IMR-90 (cell line): Measurements from ENCODE around the gene SCTR. TPM values are rescaled to one million over a fixed set of nuclear protein-coding genes. Genes with fewer than 3 reads are reported as not detected.

ENCODE experiments used
- ATAC-seq: fragments of 200-7000 bp; cut with Tn5 transposase; 2 replicates; pipeline ENCODE4 v1.9.1; 2020; ENCODE audit warnings: low read depth, mild to moderate bottlenecking, moderate library complexity
- BruUV-seq: library from RNA; stranded (reverse); fragments of 400-500 nt; replicated peaks from 2 replicates; lab custom pipeline; 2021; lab: Mats Ljungman, UMichigan
- CTCF ChIA-PET: fragments of 300-600 bp; formaldehyde crosslinking; extraction: SDS; loops from one replicate; lab custom pipeline; 2021; ENCODE audit warnings: antibody characterized with exemption; lab: Yijun Ruan, JAX
- POLR2A ChIA-PET: fragments of 300-600 bp; sonication (Branson Sonifier 250); formaldehyde crosslinking; loops from one replicate; lab custom pipeline; 2022; ENCODE audit warnings: antibody characterized with exemption; ENCODE audit not compliant: unreplicated experiment; lab: Charles Lee
- DNase-seq: peaks from one replicate; pipeline ENCODE4 v3.0.0; 2013
- H2AFZ ChIP-seq: replicated peaks from 2 replicates; pipeline ENCODE3; 2013; ENCODE audit warnings: low read length, mild to moderate bottlenecking; ENCODE audit not compliant: poor library complexity
- H2AK5ac ChIP-seq: 2 replicates; pipeline ENCODE4 v1.6.1; 2013; ENCODE audit warnings: low read depth, low read length, inconsistent platforms
- H2AK9ac ChIP-seq: replicated peaks from 2 replicates; pipeline ENCODE3; 2013; ENCODE audit warnings: mild to moderate bottlenecking, low read depth, low read length, moderate library complexity; ENCODE audit not compliant: poor library complexity
- H2BK120ac ChIP-seq: 2 replicates; pipeline ENCODE4 v1.6.1; 2013; ENCODE audit warnings: low read depth, low read length, inconsistent platforms
- H2BK15ac ChIP-seq: 3 replicates; pipeline ENCODE4 v1.6.1; 2013; ENCODE audit warnings: low read depth, low read length, inconsistent platforms
- H2BK20ac ChIP-seq: 2 replicates; pipeline ENCODE4 v1.6.1; 2013; ENCODE audit warnings: low read depth, mild to moderate bottlenecking, inconsistent platforms, low read length, moderate library complexity
- H2BK5ac ChIP-seq: 2 replicates; pipeline ENCODE4 v1.6.1; 2013; ENCODE audit warnings: mild to moderate bottlenecking, low read depth, low read length, inconsistent platforms; ENCODE audit not compliant: poor library complexity, severe bottlenecking
- H3K14ac ChIP-seq: replicated peaks from 2 replicates; pipeline ENCODE4 v1.6.1; 2013; ENCODE audit warnings: low read depth, low read length, inconsistent platforms
- H3K18ac ChIP-seq: 2 replicates; pipeline ENCODE4 v1.6.1; 2013; ENCODE audit warnings: low read depth, low read length, control low read depth
- H3K23ac ChIP-seq: 2 replicates; pipeline ENCODE4 v1.6.1; 2013; ENCODE audit warnings: low read depth, low read length, inconsistent platforms
- H3K27ac ChIP-seq: 2 replicates; pipeline ENCODE4 v1.5.1; 2013; ENCODE audit warnings: mild to moderate bottlenecking, control low read depth, low read length; ENCODE audit not compliant: insufficient read depth
- H3K27me3 ChIP-seq: 2 replicates; pipeline ENCODE4 v1.6.1; 2013; ENCODE audit warnings: low read length; ENCODE audit not compliant: control insufficient read depth, insufficient read depth
- H3K36me3 ChIP-seq: 2 replicates; pipeline ENCODE4 v1.6.1; 2013; ENCODE audit warnings: low read length, mixed read lengths; ENCODE audit not compliant: control insufficient read depth, insufficient read depth
- H3K4ac ChIP-seq: 2 replicates; pipeline ENCODE4 v1.6.1; 2013; ENCODE audit warnings: low read depth, low read length, inconsistent platforms
- H3K4me1 ChIP-seq: 2 replicates; pipeline ENCODE4 v1.6.1; 2013; ENCODE audit warnings: low read length, mixed read lengths; ENCODE audit not compliant: control insufficient read depth, insufficient read depth
- H3K4me2 ChIP-seq: 2 replicates; pipeline ENCODE4 v1.6.1; 2013; ENCODE audit warnings: low read depth, mild to moderate bottlenecking, control low read depth, low read length, moderate library complexity
- H3K4me3 ChIP-seq: 2 replicates; pipeline ENCODE4 v1.5.1; 2013; ENCODE audit warnings: low read depth, mild to moderate bottlenecking, control low read depth, low read length, moderate library complexity; ENCODE audit not compliant: insufficient read depth
- H3K56ac ChIP-seq: 2 replicates; pipeline ENCODE4 v1.6.1; 2013; ENCODE audit warnings: low read length, inconsistent platforms; ENCODE audit not compliant: insufficient read depth; ENCODE audit errors: extremely low read depth
- H3K79me1 ChIP-seq, 2 experiments: 2 replicates each; pipeline ENCODE4 v1.6.1; 2013; ENCODE audit warnings: low read length in 2 of 2, inconsistent platforms in 1 of 2, low read depth in 1 of 2
- H3K9ac ChIP-seq: 2 replicates; pipeline ENCODE4 v1.6.1; 2013; ENCODE audit warnings: low read depth, low read length, control low read depth
- H3K9me1 ChIP-seq: 2 replicates; pipeline ENCODE4 v1.6.1; 2013; ENCODE audit warnings: low read length, inconsistent platforms; ENCODE audit not compliant: insufficient read depth
- H3K9me3 ChIP-seq: 2 replicates; pipeline ENCODE4 v1.6.1; 2013; ENCODE audit warnings: low read length; ENCODE audit not compliant: control insufficient read depth, insufficient read depth
- H4K20me1 ChIP-seq: 2 replicates; pipeline ENCODE4 v1.6.1; 2013; ENCODE audit warnings: low read length, inconsistent platforms; ENCODE audit not compliant: insufficient read depth
- H4K5ac ChIP-seq: 2 replicates; pipeline ENCODE4 v1.6.1; 2013; ENCODE audit warnings: mild to moderate bottlenecking, low read depth, low read length, control low read depth
- H4K8ac ChIP-seq, 2 experiments: 2 replicates each; pipeline ENCODE4 v1.6.1; 2013; ENCODE audit warnings: low read depth in 2 of 2, low read length in 2 of 2, control low read depth in 1 of 2, inconsistent platforms in 1 of 2
- H4K91ac ChIP-seq: 2 replicates; pipeline ENCODE4 v1.6.1; 2013; ENCODE audit warnings: low read depth, low read length, inconsistent platforms; ENCODE audit not compliant: insufficient read depth
- BHLHE40 ChIP-seq: fragments of 150-350 bp; IDR thresholded peaks from 2 replicates; pipeline ENCODE4 v1.6.1; 2016; ENCODE audit warnings: mild to moderate bottlenecking, low read depth, low read length
- CEBPB ChIP-seq: IDR thresholded peaks from 2 replicates; pipeline ENCODE4 v1.6.1; 2012; ENCODE audit warnings: low read depth, low read length, improper control_type of control experiment
- CHD1 ChIP-seq: IDR thresholded peaks from 2 replicates; pipeline ENCODE4 v1.6.1; 2012; ENCODE audit warnings: low read depth, low read length, improper control_type of control experiment
- CTCF ChIP-seq: conservative IDR thresholded peaks from 2 replicates; pipeline ENCODE4 v1.5.1; 2012; ENCODE audit warnings: mild to moderate bottlenecking, low read depth, low read length, improper control_type of control experiment
- ELK1 ChIP-seq: fragments of 150-350 bp; IDR thresholded peaks from 2 replicates; pipeline ENCODE4 v1.6.1; 2016; ENCODE audit warnings: low read depth, mild to moderate bottlenecking, low read length, moderate library complexity, borderline replicate concordance
- FOS ChIP-seq: fragments of 150-350 bp; IDR thresholded peaks from 2 replicates; pipeline ENCODE4 v1.6.1; 2016; ENCODE audit warnings: low read depth, low read length
- MAFK ChIP-seq: IDR thresholded peaks from 2 replicates; pipeline ENCODE4 v1.6.1; 2012; ENCODE audit warnings: low read depth, low read length, improper control_type of control experiment
- MAZ ChIP-seq: IDR thresholded peaks from 2 replicates; pipeline ENCODE4 v1.6.1; 2012; ENCODE audit warnings: low read depth, mild to moderate bottlenecking, low read length, improper control_type of control experiment, moderate library complexity, borderline replicate concordance
- MXI1 ChIP-seq: IDR thresholded peaks from 2 replicates; pipeline ENCODE4 v1.6.1; 2012; ENCODE audit warnings: low read depth, mild to moderate bottlenecking, low read length, moderate library complexity, borderline replicate concordance
- NFE2L2 ChIP-seq: fragments of 150-350 bp; IDR thresholded peaks from 2 replicates; pipeline ENCODE4 v1.6.1; 2016; ENCODE audit warnings: low read depth, mild to moderate bottlenecking, low read length
- POLR2A ChIP-seq: IDR thresholded peaks from 2 replicates; pipeline ENCODE4 v1.6.1; 2012; ENCODE audit warnings: mild to moderate bottlenecking, low read depth, low read length
- RAD21 ChIP-seq: IDR thresholded peaks from 2 replicates; pipeline ENCODE4 v1.6.1; 2012; ENCODE audit warnings: low read length, improper control_type of control experiment
- RCOR1 ChIP-seq: IDR thresholded peaks from 2 replicates; pipeline ENCODE4 v1.6.1; 2012; ENCODE audit warnings: mild to moderate bottlenecking, low read length, improper control_type of control experiment; ENCODE audit not compliant: insufficient replicate concordance
- RFX5 ChIP-seq: IDR thresholded peaks from 2 replicates; pipeline ENCODE4 v1.8.0; 2012; ENCODE audit warnings: low read depth, mild to moderate bottlenecking, low read length, moderate library complexity
- SMC3 ChIP-seq: fragments of 150-350 bp; IDR thresholded peaks from 2 replicates; pipeline ENCODE4 v1.6.1; 2016; ENCODE audit warnings: low read depth, mild to moderate bottlenecking, antibody characterized with exemption, low read length, moderate library complexity
- USF2 ChIP-seq: fragments of 150-350 bp; IDR thresholded peaks from 2 replicates; pipeline ENCODE4 v1.6.1; 2017; ENCODE audit warnings: mild to moderate bottlenecking, antibody characterized with exemption, low read length, low read depth
- WGBS, 2 experiments: methylation state at CpG; one replicate each; pipeline versions ENCODE4 v1.1.5 to v1.1.7; 2013; ENCODE audit warnings: missing lambda C conversion rate in 2 of 2; ENCODE audit not compliant: insufficient read length in 1 of 2; ENCODE audit errors: extremely low coverage in 2 of 2; 5-methylcytosine and 5-hydroxymethylcytosine counted together
- dilution Hi-C: fragments of 300-500 bp; cut with HindIII; formaldehyde crosslinking; loops from one replicate; pipeline ENCODE4 v1.14.3; 2018; ENCODE audit warnings: low sequenced_read_pairs; ENCODE audit not compliant: unreplicated experiment
- in situ Hi-C: fragments of 300-500 bp; cut with MboI; formaldehyde crosslinking; loops from 3 replicates; pipeline ENCODE4 v1.14.3; 2019; ENCODE audit warnings: low sequenced_read_pairs, inconsistent platforms, mixed read lengths
- intact Hi-C: fragments of 100-400 bp; cut with micrococcal nuclease; formaldehyde crosslinking; loops from 2 replicates; pipeline ENCODE4 v1.10.0; 2022
- polyA plus RNA-seq, 3 experiments: library from polyadenylated mRNA; depleted of rRNA; stranded (reverse); fragments of >200 nt; gene quantifications; 2 replicates each; pipeline ENCODE4 v1.2.3, GENCODE V29; 2012; ENCODE audit warnings: low replicate concordance in 1 of 3
- total RNA-seq: library from RNA; depleted of rRNA; stranded (reverse); fragments of >200 nt; gene quantifications from 2 replicates; pipeline ENCODE4 v1.2.3, GENCODE V29; 2012

Gene SCTR
- total and polyA plus RNA-seq, 2 of the 4 experiments (the other 2 are of a cell fraction) = not detected

- DNase-seq = no peak
- Histone ChIP-seq H3K14ac (no peak overlapping the region), H2BK20ac (no peak overlapping the region), H3K27me3 (no peaks in the 10 kb centered on the region; the same call in none of the 2 replicates), H3K79me1 (no peaks in the 10 kb centered on the region), H3K56ac (no peak overlapping the region), H2BK15ac (no peak overlapping the region), H3K4me2 (no peak overlapping the region), H3K27ac (no peak overlapping the region), H3K9me1 (no peaks in the 10 kb centered on the region), H3K23ac (no peak overlapping the region), H3K4me3 (no peak overlapping the region), H2AK9ac (no peak overlapping the region), H3K36me3 (no peaks in the 10 kb centered on the region), H2BK5ac (no peak overlapping the region), H2BK120ac (no peak overlapping the region), H3K9me3 (no peaks in the 10 kb centered on the region), H3K4me1 (no peaks in the 10 kb centered on the region), H3K18ac (no peak overlapping the region), H4K8ac (no peak overlapping the region), H2AFZ (no peak overlapping the region), H3K9ac (no peak overlapping the region), H3K4ac (no peak overlapping the region), H4K20me1 (no peaks in the 10 kb centered on the region), H4K91ac (no peak overlapping the region), H2AK5ac (no peak overlapping the region), H4K5ac (no peak overlapping the region)
- ATAC-seq = no peak
- WGBS, 2 experiments = no CpG with 5 or more reads among the region's 6 CpGs
- in situ Hi-C loops = loop anchor here (5.0 kb wide), 1 partner anchor 52 kb away; no protein-coding TSS in a partner anchor
- CTCF ChIA-PET = no interaction called here
- BruUV-seq = no TSS peak
- POLR2A ChIA-PET = no interaction called here
- TF ChIP-seq RFX5 = no peak
- no peak for TF ChIP-seq BHLHE40
- TF ChIP-seq USF2 = no peak
- no peak for TF ChIP-seq MAZ
- no peak for TF ChIP-seq RCOR1
- no peak for TF ChIP-seq MXI1
- no peak for TF ChIP-seq SMC3
- no peak for TF ChIP-seq ELK1
- no peak for TF ChIP-seq MAFK
- TF ChIP-seq FOS = no peak
- TF ChIP-seq RAD21 = no peak
- no peak for TF ChIP-seq CTCF
- no peak for TF ChIP-seq NFE2L2
- no peak for TF ChIP-seq POLR2A
- TF ChIP-seq CHD1 = no peak
- TF ChIP-seq CEBPB = no peak
- dilution Hi-C loops = no loop called here
- intact Hi-C loops = no loop called here
Observed at GRCh38 chr2:119469131-119469530, 55.2 kb downstream of the SCTR start.
